GM18873 (cell line): Measurements from ENCODE around the gene DIPK1B.

Experiments used
- ATAC-seq: cut with Tn5 transposase; IDR thresholded peaks from one replicate; pipeline ENCODE4 v1.9.1; 2021; ENCODE audit warnings: mild to moderate bottlenecking, moderate library complexity, moderate number of reproducible peaks; ENCODE audit not compliant: unreplicated experiment, low FRiP score

Gene DIPK1B

GRCh38 chr9:136718345-136719194 lies 6.2 kb downstream of the DIPK1B start:
- no peak for ATAC-seq

DNA sequence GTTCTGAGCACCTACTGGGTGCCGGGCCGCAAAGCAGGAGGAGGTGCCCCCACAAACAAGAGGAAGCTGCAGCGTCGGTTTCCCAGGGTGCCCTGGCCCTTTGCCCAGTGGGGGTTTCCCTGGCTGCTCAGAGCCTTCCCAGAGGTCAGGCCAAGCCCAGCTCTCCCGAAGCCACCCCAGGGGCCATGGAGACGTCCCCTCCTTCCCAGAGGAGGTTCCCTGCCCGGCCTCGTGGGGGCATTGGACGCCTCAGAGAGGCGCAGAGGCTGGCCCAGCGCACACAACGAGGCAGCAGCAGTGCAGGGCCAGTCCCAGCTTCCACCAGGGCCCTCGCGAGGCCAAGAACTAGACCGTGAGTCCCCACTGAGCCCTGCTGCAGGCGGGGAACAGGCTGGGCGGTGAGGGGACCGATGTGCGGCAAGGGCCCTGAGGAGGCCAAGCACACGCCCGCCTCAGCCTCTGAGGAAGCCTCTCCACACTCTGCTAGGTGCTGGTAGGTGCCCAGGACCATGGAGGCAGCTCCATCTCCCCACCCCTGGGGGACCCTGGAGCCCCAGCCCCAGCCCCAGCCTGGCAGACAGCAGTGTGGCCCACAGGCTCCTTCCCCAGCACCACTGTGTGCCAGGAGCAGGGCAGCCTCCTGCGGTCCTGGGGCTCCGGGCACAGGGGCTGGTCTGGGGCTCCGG lies 7.0 kb downstream of the DIPK1B start:
- no peak for ATAC-seq

GRCh38 chr9:136720251-136720897 lies 8.0 kb downstream of the DIPK1B start:
- ATAC-seq: no peak

GRCh38 chr9:136720898-136721338 lies 8.5 kb downstream of the DIPK1B start:
- no peak for ATAC-seq

DNA sequence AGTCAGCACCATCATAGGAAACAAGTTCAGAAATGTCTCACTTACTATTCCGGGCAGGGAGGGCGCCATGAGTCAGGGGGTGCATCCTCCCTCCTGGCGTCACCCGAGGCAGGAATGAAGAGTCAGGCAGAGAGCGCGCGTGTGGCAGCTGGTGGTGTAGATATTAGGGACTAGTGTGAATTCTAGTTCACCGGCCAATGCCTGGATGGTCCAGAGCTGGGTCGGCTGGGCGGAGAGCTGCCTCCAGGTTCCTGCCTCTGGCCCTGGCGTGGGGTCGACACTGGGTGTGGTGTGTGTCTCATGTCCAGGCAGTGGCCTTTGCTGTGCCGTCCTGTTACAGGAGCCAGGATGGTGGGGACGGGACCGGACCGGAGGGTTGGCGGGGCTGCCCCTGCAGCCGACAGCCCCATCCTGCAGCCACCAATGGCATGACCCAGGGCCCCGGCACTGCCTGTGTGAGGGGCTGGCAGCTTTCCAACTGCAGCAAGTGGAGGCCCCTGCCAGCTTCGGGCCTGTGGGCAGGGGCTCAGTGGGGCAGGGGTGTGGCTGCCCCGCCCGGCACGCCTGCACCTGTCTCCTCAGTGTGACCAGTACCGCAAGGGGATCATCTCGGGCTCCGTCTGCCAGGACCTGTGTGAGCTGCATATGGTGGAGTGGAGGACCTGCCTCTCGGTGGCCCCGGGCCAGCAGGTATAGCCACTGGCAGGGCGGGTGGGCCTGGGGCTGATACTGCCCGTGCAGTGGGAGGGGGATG lies 9.1 kb downstream of the DIPK1B start:
- ATAC-seq: no peak

GRCh38 chr9:136722093-136722968 lies 10.0 kb downstream of the DIPK1B start:
- ATAC-seq: no peak

DNA sequence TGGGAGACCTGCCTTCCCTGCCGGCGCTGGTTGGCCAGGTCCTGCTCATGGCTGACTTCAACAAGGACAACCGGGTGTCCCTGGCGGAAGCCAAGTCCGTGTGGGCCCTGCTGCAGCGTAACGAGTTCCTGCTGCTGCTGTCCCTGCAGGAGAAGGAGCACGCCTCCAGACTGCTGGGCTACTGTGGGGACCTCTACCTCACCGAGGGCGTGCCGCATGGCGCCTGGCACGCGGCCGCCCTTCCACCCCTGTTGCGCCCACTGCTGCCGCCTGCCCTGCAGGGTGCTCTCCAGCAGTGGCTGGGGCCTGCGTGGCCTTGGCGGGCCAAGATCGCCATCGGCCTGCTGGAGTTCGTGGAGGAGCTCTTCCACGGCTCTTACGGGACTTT lies 10.6 kb downstream of the DIPK1B start:
- no peak for ATAC-seq

DNA sequence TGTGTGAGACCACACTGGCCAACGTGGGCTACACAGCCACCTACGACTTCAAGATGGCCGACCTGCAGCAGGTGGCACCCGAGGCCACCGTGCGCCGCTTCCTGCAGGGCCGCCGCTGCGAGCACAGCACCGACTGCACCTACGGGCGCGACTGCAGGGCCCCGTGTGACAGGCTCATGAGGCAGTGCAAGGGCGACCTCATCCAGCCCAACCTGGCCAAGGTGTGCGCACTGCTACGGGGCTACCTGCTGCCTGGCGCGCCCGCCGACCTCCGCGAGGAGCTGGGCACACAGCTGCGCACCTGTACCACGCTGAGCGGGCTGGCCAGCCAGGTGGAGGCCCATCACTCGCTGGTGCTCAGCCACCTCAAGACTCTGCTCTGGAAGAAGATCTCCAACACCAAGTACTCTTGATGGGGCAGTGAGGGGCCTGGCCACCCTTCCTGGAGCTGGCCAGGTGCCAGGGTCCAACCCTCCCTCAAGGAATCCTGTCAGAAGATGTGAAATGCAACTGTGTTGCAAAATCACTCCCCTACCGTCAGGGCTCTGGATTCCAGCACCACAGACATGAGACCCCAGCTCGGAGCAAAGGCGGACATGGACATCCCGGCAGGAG lies 11.1 kb downstream of the DIPK1B start:
- ATAC-seq: no peak

DNA sequence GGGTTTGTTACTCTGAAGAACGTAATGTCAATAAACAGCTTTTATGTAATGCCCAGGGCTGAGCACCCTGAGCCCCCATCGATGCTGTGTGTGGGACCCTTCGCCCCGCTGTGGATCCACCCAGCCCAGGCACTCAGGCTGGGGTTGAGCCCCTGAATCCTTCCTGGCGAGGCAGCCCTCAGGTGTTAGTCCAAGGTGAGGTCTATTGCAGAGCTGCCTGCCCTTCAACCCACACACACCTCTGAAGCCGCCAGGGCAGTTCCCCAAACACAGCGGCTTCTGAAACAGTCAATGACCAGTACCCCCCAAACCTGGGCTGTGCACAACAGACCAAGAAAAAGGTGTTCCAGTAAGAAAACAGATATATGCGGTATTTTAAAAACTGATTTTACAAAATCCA lies 11.6 kb downstream of the DIPK1B start:
- no peak for ATAC-seq

DNA sequence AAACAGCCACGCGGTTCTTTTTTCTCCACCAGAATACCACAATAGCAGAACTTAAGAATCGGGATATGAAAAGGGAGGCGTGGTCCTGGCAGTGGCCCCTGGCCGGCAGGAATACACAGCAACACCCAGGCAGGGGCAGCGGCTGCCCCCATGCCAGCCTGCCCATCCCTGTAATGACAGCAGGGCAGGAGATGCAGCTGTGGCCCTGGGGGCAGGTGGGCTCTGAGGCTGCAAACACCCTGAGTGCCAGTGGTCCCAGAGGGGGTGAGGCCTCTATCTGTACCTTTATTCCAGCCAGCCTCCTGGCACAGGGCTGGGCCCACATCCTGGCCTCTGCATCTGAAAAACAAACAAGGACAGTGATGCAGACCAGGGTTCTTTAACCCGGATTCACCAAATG lies 12.4 kb downstream of the DIPK1B start:
- ATAC-seq: no peak

GRCh38 chr9:136725612-136726011 lies 13.2 kb downstream of the DIPK1B start:
- ATAC-seq: no peak

GRCh38 chr9:136726118-136726517 lies 13.7 kb downstream of the DIPK1B start:
- no peak for ATAC-seq

DNA sequence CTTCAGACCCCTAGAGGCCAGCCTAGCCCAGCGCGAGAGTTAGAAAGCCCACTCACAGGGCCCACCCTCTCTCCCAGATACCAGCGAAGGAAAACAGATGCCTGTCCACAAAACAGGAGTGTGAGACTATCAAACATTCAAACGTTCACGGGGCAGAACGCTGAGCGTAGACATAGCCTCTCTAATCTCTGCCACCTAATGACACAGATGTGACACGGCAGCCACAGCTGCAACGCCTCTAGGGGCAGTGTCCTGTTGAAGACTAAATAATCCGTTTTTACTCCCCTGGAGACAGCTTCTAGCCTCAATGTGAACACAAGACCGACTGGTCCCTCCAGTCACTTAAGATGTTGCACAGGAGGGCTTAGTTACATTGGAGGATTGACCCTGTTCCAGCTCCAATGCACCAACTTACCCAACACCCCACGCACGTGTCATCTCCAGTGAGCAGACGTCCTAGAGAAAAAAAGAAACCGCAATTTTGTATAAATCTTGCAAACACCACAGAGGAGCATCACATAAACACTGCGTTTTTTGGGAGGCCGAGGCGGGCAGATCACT lies 14.3 kb downstream of the DIPK1B start:
- ATAC-seq: no peak

- ATAC-seq: peak; percentile 45
Observed at GRCh38 chr9:136728080-136728547, 15.7 kb downstream of the DIPK1B start.

GRCh38 chr9:136728548-136729123 lies 16.3 kb downstream of the DIPK1B start:
- peak; percentile 4 for ATAC-seq

GRCh38 chr9:136729144-136729543 lies 16.8 kb downstream of the DIPK1B start:
- ATAC-seq: no peak

GRCh38 chr9:136729926-136730325 lies 17.6 kb downstream of the DIPK1B start:
- ATAC-seq: no peak

DNA sequence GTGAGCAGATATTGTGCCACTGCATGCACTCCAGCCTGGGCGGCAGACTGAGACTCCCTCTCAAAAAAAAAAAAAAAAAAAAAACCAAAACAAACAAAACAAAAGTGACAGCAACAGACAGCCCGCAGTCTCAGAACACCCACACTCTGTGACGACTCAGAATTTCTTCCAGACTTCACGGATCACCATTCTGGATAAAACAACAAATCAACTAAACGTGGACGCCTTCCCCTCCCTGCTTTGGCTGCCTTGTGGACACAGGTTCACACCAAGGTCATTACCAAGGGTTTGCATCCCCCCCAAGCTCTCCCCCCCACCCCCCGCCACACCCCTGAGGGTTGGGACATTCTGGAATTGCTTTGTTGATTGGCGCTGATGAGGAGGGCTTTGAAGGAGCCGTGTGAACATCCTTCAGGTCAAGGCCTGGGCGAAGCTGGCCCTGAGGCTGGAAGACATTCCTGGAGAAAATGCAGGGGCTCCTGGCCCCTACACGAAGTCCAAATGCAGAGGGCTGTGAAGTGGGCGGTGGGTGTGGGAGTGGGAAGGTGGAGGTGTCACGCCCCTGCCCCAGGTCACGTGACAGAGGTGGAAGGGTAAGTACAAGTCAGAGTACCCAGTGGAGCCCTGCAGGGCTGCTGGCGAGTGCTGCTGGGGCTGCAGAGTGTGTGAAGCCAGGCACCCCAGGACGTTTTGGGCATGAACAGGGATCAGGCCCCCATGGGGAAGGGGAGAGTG lies 20.2 kb downstream of the DIPK1B start:
- ATAC-seq: no peak
